GM18951 (cell line): ENCODE results near the gene TEAD1.

Experiments
- POLR2A ChIP-seq: IDR thresholded peaks from 4 replicates; pipeline ENCODE4 v1.6.1; 2011; ENCODE audit warnings: mild to moderate bottlenecking; ENCODE audit not compliant: insufficient read length, insufficient read depth; ENCODE audit errors: extremely low read depth
- in situ Hi-C: fragments of 300-500 bp; cut with MboI; formaldehyde crosslinking; loops from one replicate; pipeline ENCODE4 v1.12.0; 2022; ENCODE audit warnings: low sequenced_read_pairs, mixed read lengths, inconsistent platforms; ENCODE audit not compliant: unreplicated experiment

TEAD1 gene

GRCh38 chr11:12673924-12674570, at the start of gene TEAD1:
Gene TEAD1, plus strand, starts transcription at chr11:12674421.
- in situ Hi-C loops: no loop called here
- peak; percentile 9 for TF ChIP-seq POLR2A

DNA sequence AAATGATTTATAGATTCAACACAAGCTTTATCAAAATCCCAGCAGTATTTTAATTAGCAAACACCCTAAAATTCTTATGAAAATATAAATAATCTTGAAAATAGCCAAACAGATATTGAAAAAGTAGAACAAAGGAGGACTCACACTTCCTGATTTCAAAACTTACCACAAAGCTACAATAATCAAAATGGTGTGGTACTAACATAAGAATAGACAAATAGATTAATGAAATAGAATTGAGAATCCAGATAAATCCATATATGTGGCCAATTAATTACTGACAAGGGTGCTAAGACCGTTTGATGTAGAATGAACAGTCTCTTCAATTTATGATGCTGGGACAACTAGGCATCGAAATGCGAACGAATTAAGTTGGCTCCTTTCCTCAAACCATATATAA, 49.6 kb upstream of the TEAD1 start:
- in situ Hi-C loops: no loop called here
- TF ChIP-seq POLR2A: no peak

DNA sequence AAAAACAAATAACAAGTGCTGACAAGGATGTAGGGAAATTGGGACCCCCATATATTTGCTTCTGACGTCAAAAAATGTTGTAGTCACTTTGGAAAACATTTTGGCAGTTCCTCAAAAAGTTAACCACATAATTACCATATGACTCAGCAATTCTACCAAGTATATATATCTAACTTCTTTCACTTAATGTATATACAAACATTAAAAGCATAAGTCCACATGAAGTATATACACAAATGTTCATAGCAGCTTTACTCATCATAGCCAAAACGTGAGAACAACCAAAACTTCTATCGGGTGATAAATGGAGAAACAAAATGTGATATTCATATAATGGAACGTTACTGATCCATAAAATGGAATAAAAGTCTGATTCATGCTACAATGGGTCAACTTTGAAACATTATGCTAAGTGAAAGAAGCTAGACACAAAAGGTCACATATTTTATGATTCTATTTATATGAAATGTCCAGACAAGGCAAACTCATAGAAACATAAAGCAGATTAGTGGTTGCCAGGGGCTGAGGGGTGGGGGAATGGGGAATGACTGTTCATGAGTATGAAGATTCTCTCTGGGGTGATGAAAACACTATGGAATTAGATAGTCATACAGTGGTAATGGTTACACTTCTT, 48.7 kb upstream of the TEAD1 start:
- in situ Hi-C loops: no loop called here
- no peak for TF ChIP-seq POLR2A

- no peak for TF ChIP-seq POLR2A
- in situ Hi-C loops: no loop called here
Observed at GRCh38 chr11:12626616-12627015, 47.6 kb upstream of the TEAD1 start.

DNA sequence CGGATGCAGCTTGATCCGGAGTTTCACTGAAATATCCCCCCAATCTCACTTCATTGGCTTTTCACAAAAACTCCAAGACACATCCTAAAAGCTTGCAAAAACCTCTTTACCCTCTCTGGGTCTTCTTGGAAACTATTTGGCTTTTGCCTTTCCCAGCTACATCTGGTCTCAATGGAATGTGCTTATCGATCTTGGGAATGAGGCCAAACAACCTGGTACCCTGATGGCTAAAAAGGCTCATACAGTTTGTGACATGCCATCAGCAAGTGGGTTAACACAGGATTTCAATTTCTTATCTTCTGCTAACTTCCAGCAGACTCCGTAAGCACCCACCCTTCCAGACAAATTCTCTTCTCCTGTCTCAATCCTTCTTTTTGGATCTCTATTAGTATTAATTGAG, 45.9 kb upstream of the TEAD1 start:
- no peak for TF ChIP-seq POLR2A
- in situ Hi-C loops: no loop called here

DNA sequence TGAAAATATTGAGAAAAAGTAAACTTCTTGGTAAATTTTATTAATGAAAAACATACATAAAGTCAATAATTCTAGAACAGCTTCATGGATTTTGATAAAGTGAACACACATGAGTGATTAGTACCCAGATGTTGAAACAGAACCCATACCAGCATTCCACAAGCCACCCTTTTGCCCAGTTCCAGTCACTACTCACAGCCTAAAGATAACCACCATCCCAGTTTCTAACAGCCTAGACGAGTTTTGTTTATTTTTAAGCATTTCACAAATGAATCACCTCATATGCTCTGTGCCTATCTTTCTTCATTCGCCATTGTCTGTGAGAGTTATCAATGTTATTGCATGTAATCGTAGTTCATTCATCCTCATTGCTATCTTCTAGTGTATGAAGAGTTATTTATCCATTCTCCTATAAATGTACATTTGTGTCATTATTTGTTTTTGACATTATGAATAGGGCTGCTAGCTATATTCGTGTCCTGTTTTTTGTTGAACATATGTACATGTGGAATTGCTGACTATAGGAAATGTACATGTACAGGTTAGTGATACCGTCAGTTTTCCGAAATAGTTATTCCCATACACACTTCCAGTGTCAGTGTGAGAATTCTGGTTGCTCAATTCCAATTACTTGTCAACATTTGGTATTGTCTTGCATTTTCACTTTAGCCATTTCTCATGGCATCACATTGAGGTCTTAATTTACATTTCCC, 44.5 kb upstream of the TEAD1 start:
- in situ Hi-C loops: no loop called here
- TF ChIP-seq POLR2A: no peak

- in situ Hi-C loops: no loop called here
Observed at GRCh38 chr11:12631651-12632050, 42.6 kb upstream of the TEAD1 start.

DNA sequence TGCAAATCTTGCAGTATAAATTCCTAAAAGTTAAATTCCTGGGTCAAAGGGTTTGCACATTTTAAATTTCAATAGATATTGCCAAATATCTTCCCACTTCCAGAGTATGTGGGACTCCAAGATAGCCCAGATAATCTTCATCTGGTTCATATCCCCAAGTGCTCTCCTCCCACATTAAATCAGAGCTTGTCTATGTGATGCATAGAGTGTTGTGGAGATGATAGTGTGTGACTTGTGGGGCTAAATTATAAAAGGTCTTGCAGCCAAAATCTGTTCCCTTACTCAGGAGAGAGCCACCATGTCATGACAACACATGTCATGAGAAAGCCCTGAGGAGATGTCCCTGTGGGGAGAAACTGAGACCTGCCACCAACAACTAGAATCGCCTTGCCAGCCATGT, 39.9 kb upstream of the TEAD1 start:
- no peak for TF ChIP-seq POLR2A
- in situ Hi-C loops: no loop called here

More at GRCh38 chr11:12631651-12632050, 42.6 kb upstream of the TEAD1 start:
- no peak for TF ChIP-seq POLR2A

DNA sequence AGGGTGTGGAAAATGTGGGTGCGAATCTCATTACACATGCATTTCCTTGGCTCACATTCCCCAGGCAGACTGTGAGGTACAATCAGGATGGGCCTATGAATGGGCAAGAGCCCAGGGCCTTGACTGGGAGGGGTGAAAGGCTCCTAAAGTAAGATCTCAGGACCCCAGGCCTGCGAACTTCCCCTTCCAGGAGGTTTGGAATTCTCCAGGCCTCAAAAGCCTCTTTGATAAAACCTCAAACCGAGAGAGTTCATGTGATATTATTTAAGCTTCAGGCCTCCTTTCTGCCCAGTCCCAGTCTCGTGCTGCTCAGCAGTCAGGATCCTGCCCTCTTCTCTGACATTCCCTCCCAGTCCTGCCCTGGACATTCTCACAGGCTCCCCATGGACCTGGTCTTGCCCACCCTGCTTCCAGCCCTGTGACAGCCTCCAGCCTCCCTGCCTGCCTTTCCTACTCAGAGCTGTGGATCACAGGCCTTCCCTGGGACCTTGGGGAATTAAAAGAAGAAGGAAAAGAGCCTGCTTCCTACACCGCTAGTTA, 37.3 kb upstream of the TEAD1 start:
- no peak for TF ChIP-seq POLR2A
- in situ Hi-C loops: no loop called here

- in situ Hi-C loops: no loop called here
- no peak for TF ChIP-seq POLR2A
Observed at GRCh38 chr11:12639388-12639787, 34.8 kb upstream of the TEAD1 start.

GRCh38 chr11:12640355-12640754, 33.9 kb upstream of the TEAD1 start:
- no peak for TF ChIP-seq POLR2A
- in situ Hi-C loops: no loop called here

- no peak for TF ChIP-seq POLR2A
- in situ Hi-C loops: no loop called here
Observed at GRCh38 chr11:12640926-12641849, 33.0 kb upstream of the TEAD1 start.

GRCh38 chr11:12642040-12642439, 32.2 kb upstream of the TEAD1 start:
- TF ChIP-seq POLR2A: no peak
- in situ Hi-C loops: no loop called here
